GM21576 (cell line): ENCODE results near the gene TNIP3.
"Not testable (repeated sequence)": the region's sequence is repeated elsewhere in the genome, so short reads cannot be mapped to it uniquely, and the experiment has no call there.

Experiments used
- ATAC-seq: cut with Tn5 transposase; IDR thresholded peaks from one replicate; pipeline ENCODE4 v1.9.1; 2021; ENCODE audit warnings: mild to moderate bottlenecking, moderate library complexity; ENCODE audit not compliant: unreplicated experiment

TNIP3 gene, protein sequence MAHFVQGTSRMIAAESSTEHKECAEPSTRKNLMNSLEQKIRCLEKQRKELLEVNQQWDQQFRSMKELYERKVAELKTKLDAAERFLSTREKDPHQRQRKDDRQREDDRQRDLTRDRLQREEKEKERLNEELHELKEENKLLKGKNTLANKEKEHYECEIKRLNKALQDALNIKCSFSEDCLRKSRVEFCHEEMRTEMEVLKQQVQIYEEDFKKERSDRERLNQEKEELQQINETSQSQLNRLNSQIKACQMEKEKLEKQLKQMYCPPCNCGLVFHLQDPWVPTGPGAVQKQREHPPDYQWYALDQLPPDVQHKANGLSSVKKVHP

DNA sequence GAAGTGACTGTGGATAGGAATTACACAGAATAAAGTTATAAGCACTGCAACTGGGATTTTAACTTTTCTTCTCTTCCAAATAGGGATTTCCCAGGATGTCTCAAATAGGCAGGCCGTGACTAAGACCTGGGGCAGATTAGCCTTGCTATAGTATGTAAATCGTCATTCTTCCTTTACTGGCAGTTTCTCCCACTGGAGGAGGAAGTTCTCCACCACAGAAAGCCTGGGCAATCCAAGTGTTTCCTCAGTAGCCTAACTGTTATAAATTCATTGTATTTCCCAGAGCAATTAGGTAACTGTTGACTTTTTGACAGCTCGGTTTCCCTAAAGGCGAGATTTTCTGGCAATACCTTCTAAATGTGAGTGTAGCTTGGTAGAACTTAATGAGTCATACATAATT is at the start of gene TNIP3:
Gene TNIP3 (minus strand): TSS at position 31 of the 400 bp plus-strand sequence. CDS start 196 bp downstream, outside the sequence.
- no peak for ATAC-seq

DNA sequence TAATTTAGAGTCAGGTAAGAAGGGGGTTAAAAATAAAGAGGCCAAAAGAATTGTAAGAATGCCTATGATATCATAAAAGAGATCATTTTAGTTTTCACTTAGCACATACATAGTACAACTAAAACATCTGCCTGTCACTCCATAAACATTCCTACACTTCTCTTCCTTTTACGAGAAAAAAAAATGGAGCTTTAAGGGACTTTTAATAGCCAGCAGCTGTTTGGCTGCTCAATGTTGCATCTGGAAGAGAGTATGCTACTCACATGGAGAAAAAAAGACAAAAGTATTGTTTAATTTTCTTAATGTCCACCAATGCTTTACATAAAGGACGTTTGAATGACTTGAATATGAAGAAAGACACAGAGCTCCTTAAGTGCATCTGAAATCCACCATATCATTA is 48.7 kb upstream of the TNIP3 start:
- no peak for ATAC-seq

DNA sequence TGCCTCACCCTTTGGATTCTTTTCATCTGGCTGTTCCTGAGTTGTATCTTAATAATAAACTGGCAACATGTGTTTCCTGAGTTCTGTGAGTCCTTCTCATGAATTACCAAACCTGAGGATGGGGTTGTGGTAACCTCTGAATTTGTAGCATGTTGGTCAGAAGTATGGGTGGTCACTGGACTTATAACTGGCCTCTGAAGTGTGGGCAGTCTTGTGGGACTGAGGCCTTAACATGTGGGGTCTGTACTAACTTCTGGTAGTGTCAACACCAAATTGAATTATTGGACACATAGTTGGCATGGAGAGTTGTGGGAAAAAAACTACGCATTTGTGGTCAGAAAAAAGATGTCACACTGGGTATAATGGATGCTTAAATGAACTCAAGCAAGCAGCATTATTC is 45.0 kb upstream of the TNIP3 start:
- no peak for ATAC-seq

DNA sequence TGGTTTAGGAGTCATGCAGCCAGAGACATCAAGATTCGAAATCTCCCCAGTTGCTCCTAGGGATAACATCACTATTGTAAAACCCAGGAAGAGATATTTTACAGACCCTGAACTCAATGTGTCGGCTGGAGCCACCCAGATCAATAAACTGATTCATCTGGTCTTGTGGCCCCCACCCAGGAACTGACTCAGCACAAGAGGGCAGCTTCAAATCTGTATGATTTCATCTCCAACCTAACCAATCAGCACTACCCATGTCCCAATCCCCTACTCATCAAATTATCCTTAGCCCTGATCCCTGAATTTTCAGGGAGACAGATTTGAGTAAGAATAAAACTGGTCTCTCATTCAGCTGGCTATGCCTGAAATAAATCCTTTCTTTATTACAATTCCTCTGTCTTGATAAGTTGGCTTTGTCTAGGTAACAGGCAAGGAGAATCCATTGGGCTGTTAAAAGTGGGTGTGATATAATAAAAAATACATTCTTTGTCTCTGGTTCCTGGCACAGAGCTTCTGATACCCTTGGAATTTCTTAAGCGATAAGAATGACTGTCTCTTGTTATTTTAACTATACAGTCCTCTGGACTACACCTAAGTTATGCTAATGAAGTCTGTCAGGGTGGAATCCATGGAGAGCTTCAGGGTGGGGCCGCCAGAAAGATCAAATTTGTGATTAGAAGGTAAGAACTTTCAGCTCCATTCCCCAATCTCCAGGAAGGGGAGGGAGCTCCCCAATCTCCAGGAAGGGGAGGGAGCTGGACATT is 44.3 kb upstream of the TNIP3 start:
- no peak for ATAC-seq

DNA sequence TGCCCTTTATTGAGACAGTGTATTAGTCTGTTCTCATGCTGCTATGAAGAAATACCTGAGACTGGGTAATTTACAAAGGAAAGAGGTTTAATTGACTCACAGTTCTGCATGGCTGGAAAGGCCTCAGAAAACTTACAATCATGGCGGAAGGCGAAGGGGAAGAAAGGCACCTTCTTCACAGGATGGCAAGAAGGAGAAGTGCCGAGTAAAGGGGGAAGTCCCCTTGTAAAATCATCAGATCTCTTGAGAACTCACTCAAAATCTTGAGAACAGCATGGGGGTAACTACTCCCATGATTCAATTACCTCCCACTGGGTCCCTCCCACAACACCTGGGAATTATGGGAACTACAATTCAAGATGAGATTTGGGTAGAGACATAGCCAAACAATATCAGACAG is 41.7 kb upstream of the TNIP3 start:
- not testable (repeated sequence) for ATAC-seq

DNA sequence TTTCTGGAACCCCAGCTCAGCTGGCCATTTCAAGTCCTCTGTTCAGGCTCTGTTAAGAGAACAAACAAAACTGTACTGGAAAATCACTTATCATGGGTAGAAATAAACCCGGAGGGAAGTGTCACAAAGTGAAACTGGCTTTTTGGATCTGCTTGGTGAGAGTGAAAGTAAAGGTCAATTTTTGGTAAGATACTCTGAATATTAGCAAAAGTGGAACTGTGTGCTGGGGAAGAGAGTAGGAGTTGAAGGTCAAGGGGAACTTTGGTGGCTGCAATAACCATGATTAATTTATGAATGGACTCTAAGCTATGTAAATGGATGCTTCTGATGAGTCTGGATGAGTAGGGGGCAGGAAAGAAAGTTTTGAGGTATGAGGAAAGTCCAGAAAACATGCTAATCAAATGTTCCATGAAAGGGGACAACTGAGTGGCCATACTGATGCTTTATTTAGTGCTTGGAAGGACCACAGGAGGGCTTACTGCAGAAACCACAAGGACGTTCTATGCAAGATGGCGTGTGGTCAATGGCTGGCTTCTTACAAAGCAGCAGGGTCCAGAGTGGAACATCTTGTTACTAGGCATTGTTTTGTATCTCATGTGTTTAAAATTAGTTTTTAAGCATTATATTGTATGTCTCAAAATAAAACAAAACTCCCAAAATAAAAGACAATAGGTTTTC is 36.8 kb upstream of the TNIP3 start:
- peak; percentile 73 for ATAC-seq

DNA sequence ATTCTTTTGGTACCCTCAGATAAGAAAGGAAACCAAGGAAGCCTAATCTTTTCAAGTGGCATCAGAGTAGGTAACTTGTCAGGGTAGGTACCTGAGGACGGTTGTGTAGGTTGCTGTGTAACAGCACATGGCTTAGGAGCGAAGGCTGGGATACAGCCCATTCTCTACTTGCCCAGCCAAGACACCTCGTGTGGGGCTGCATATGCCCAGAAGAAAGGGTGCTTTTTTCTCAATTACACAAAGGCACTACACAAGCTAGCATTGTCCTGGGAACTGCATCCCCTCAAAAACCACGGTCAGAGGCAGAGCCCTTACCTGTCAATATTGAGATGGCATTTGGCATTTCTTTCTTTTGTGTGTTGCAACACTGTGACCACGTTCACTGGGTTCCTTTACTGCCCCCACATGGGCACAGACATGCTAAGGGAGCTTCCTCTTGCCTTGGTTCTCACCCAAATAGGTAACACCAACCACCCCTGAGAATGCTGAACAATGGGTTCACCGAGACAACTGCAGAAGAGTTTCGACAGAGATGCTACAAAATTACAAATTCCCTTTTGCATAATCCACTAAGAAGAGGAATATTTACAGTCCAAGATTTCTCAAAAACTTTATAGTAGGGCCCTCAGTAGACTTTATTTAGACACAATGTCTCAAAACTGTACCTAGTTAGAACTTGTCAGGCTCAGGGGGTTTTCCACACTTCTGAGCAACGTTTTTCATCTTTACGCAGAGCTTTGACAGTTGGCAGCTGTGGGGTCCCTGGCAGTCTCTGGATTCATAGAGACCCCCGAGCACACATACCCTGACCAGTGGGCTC is 35.8 kb upstream of the TNIP3 start:
- ATAC-seq, result peak; percentile 88

DNA sequence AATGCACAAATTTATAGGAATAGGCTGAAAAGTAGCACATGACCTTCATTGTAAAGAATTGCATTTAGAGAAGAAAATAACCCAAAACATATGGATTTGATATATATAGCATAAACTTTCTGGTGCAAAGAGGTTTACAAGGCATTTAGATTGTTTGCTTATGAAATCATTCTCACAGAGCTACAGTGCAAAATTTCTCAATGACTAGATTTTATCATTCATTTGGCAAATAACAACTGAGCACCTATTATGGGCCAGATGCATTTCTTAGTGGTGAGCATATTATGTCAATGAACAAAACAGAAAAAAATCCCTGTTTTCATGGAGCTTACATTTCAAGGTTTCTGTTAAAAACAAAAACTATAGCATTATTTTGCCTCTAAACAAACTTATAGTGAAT is 34.1 kb upstream of the TNIP3 start:
- no peak for ATAC-seq

DNA sequence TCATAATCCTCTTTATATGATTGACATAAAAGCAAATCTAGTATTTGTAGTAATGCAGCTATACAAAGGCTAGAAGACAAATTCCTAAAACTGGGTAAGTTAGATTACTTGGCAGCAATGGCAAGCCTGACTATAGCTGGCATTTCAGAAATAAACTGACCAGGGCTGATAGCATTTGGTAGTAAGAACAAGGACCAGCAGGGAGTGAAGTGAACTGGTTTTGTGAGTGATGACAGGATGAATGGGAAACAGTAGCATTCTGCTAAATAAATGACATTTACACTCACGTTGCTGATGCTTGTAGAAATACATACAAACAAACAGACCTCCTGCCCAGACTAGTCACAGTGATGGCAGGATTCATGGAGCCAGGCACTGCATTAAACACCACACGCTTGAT is 31.5 kb upstream of the TNIP3 start:
- no peak for ATAC-seq

DNA sequence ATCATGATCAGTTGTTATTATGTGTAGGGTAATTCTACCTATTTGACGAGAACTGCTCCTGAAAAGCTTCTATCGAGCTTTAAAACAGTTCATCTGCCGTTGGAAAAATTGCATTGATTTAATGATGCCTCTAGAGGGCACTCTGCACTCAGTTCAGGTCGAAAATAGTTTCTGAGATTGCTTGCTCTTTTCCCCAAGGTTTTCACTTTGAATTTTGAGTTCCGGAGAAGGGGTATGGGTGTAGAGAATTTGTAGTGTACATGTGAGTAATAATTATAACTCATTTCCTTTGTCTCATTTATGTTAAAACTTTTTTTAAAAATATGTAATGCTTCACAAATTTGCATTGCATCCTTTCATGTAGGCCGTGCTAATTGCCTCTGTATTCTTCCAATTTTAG is 28.4 kb upstream of the TNIP3 start:
- ATAC-seq, result no peak

DNA sequence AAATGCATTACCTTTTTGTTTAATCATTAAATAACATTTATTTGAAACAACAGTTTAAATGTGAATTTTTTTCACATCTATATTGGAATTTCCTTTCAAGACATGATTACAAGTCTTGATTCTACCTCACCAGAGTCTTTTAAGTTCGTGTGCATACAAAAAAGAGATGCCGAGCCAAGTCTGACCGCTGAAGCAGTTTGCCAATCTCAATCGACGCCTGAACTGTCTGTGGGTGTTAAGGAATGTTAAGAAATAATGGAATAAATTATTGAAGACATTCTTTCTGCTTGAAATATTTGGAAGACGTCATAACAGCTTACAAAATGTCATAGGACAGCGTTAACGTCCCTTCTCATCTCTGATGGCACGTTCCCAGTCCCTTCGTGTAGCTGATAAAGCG is 27.9 kb upstream of the TNIP3 start:
- no peak for ATAC-seq

DNA sequence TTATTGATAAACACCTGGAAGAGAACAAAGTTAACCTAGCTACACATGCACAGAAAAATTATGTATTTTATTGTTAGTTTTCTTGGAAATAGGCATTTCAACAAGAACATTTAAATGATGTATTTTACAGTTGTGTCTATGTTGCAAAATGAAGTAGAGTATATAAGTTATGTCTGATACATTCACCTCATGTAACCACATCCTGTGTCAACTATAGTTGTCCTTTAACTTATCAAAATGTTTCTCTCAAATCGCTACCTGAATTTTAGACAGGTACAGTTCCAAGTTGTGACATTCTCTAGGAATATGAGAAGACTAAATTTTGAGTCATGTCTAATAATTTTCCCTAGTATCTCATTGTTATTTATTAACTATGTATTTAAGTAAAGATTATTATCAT is 27.2 kb upstream of the TNIP3 start:
- ATAC-seq, result no peak

DNA sequence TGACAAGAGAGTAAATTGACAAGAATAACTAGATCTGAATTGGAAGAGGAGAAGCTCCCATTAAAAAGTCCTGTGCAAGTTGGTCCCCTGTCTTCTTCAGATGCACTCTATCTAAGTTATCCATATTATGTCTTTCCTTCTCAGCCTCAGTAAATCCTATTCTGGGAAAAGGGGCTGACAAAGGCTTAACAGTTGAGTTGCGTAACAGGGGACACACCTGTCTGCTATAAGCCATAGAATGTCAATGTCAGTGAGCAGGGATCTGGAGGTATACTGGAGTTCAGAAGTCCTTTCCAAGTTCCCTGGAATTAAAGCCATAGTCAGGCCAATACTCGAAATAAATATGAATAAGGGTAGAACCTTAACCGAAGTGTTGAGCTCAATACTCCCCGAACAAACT is 26.3 kb upstream of the TNIP3 start:
- no peak for ATAC-seq

DNA sequence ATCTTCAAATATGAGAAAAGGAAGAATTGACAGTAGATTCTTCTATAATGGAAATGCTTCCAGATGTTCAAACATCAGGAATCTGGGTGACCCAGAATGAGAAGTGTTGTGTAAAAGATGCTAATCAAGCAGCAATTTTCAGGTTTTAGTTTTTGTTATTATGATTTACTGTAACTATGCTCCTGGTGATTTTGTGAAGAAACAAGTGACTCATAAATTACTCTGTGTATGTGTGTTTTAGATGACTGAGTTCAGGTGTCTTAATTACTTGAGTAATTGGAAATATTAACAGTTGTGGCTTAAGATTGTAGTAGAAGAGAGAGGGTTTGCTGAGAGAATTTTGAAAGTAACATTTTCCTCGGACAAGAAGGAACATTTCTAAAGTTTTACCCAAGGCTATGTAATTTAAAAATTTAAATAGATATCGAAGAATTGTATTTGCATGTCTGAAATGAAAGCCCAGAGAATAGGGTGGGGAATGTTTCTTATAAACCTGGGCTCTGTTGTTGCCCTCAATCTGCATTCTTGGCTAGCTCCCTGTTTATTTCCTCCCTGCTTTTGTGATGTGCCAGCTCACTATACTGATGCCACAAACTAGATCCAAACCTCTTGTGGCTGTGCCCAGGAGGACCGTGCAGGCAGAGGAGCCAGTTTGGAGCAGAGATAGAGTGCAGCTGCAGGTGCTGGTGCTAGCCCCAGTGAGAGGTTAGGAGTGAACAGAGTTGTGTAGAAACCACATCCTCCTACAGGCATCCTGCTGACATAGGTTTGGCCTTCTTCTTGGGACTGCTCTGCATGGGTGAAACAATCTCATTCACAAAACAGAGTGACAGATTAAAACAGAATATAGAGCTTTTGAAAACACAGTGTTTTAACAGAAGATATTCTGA is 25.4 kb upstream of the TNIP3 start:
- ATAC-seq, result peak; percentile 96

DNA sequence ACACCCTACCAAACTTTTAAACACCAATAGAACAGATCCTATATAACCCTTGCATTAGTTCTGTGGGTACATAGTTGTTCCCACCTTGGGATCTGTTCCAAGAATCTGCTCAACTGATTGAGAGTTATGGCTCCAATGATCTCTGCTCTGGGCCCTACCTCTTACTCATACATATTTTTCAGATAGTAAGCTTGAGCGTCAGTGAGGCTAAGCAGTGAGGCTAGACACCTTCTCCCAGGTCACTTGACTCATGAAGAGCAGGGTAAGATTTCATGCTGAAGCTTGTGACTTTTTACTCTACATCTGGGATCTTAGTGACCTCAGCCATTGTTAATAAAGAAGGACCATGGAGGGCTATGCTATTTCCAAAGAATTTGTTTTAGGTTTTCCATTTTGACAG is 23.1 kb upstream of the TNIP3 start:
- no peak for ATAC-seq

DNA sequence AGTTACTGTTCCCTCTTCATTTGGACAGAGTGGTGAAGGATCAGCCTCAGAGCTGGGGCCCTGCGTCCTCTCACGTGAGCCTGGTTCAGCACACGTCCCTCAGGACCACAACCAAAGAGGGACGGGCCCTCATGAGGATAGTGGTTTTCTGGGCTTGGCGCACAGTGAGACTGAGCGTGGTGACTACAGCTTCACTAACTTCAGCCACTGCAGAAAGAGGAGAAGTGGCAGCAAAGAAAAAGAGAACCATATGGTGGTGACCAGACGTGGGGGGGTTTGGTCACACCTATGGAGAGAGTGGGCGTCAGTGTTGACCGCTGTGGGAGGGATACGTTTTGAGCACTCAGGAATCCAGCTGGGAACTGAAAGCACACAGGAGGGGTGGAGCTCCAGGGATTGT is 21.8 kb upstream of the TNIP3 start:
- ATAC-seq, result peak; percentile 48

DNA sequence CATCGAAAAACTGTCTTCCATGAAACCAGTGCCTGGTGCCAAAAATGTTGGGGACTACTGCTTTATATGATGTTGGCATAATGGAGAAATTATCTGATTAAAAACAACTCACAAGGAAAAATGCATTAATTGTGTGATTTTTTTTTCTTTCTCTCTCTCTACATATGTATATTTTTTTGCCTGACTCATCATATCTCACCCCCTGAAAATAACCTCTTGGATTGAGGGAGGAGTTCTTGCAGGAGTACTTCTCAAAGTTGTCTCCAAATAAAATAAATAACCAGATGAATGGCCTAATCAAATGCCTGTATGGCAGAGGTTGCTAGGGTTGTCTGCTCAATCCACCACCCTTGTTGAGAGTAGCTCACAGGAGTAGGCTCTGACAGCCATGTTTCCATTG is 19.9 kb upstream of the TNIP3 start:
- ATAC-seq, result no peak

DNA sequence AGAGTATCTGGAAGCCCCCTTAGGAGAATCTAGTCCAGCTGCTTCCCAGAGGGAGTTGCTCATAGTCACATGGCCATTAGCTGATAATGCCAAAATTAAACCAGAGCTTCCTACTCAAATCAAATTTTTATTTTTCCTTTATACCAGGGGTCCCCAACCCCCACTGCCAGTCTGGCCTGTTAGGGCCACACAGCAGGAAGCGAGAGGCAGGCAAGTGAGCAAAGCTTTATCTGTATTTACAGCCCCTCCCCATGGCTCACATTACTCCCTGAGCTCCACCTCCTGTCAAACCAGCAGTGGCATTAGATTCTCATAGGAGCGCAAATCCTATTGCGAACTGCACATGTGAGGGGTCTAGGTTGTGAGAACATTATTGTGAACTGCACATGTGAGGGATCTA is 19.2 kb upstream of the TNIP3 start:
- ATAC-seq, result no peak

DNA sequence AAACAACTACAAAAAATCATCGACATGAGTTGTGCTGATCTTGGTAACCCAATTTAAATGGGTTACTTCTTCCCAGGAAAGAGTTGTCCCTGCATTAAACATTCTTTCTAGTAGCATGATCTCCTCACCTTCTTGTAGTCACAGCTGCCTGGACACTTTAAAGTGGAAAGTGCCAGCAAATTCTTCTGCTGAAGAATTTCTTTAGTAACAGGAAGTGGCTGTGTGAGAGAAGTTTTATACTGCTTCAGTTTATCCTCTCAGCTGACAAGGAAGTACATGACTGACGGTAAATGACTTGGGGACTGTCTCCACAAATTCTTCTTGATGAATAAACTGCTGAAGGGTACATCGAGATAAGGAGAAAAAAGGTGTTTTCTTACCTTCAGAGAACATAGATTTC is 18.2 kb upstream of the TNIP3 start:
- no peak for ATAC-seq

DNA sequence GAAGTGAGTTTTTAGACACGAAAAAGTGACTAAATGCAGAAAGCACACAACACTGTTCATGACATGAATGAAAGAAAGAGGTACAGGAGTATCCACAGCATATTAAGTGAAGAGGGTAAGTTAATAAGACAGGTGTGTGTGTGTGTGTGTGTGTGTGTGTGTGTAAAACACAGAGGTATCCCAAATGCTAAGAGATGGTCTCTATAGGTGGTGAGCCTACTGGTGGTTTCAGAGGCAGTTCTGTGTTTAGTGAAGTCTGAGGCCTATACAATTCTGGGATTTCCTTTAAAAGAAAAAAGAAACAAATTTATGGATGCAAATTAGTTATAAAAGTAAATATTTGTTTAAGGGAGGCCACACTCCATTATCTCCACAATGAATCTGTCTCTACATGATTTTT is 17.4 kb upstream of the TNIP3 start:
- no peak for ATAC-seq
